ENCODE results near the gene PARD3B.

The PARD3B gene

GRCh38 chr2:205629091-205629776 lies 1084.0 kb downstream of the PARD3B start:
- no peaks in the 10 kb centered on the region for H3K9me3 ChIP-seq (replicated peaks; ENCODE audit: insufficient read depth, low read length)
- no peaks in the 10 kb centered on the region for H4K20me1 ChIP-seq (ENCODE audit: insufficient read depth, low read length)
- no peak overlapping the region for H3K9ac ChIP-seq (ENCODE audit: low read length)
- no peaks in the 10 kb centered on the region for H3K79me2 ChIP-seq (ENCODE audit: low read length)
- H3K27ac ChIP-seq (ENCODE audit: low read length) = no peak overlapping the region
- no peak overlapping the region for H3K4me2 ChIP-seq (ENCODE audit: low read depth, low read length)
- H3K4me1 ChIP-seq (ENCODE audit: low read length) = no peaks in the 10 kb centered on the region
- no peaks in the 10 kb centered on the region for H3F3A ChIP-seq (ENCODE audit: insufficient read depth, low read length)
- H3K9me2 ChIP-seq (replicated peaks; ENCODE audit: insufficient read depth, low read length) = no peaks in the 10 kb centered on the region
- TF ChIP-seq CTCF (IDR thresholded peaks at IDR 0.05; ENCODE audit: low read length) (no peak), EZH2 (optimal IDR thresholded peaks at IDR 0.05; ENCODE audit: low read depth, low read length) (no peak), EZH2phosphoT487 (IDR thresholded peaks at IDR 0.05; ENCODE audit: low read length) (no peak)
- no peaks in the 10 kb centered on the region for H3K27me3 ChIP-seq (replicated peaks; ENCODE audit: insufficient read depth, low read length)
- no peak overlapping the region for H2AFZ ChIP-seq (ENCODE audit: low read length)
- no peaks in the 10 kb centered on the region for H3K36me3 ChIP-seq (replicated peaks; ENCODE audit: insufficient read depth, low read length)
- DNase-seq = no peak
- H3K4me3 ChIP-seq (ENCODE audit: low read length) = no peak overlapping the region

- no peak overlapping the region for H3K9ac ChIP-seq (ENCODE audit: low read length)
- no peaks in the 10 kb centered on the region for H3K36me3 ChIP-seq (replicated peaks; ENCODE audit: insufficient read depth, low read length)
- no peak for TF ChIP-seq CTCF (IDR thresholded peaks at IDR 0.05; ENCODE audit: low read length)
- TF ChIP-seq EZH2 (optimal IDR thresholded peaks at IDR 0.05; ENCODE audit: low read depth, low read length) = no peak
- TF ChIP-seq EZH2phosphoT487 (IDR thresholded peaks at IDR 0.05; ENCODE audit: low read length) = no peak
- H3K9me3 ChIP-seq (replicated peaks; ENCODE audit: insufficient read depth, low read length) = no peaks in the 10 kb centered on the region
- no peaks in the 10 kb centered on the region for H4K20me1 ChIP-seq (ENCODE audit: insufficient read depth, low read length)
- H2AFZ ChIP-seq (ENCODE audit: low read length) = no peak overlapping the region
- no peak overlapping the region for H3K4me2 ChIP-seq (ENCODE audit: low read depth, low read length)
- H3K9me2 ChIP-seq (replicated peaks; ENCODE audit: insufficient read depth, low read length) = no peaks in the 10 kb centered on the region
- H3K27ac ChIP-seq (ENCODE audit: low read length) = no peak overlapping the region
- no peaks in the 10 kb centered on the region for H3K79me2 ChIP-seq (ENCODE audit: low read length)
- no peak overlapping the region for H3K4me3 ChIP-seq (ENCODE audit: low read length)
- no peaks in the 10 kb centered on the region for H3K27me3 ChIP-seq (replicated peaks; ENCODE audit: insufficient read depth, low read length)
- H3F3A ChIP-seq (ENCODE audit: insufficient read depth, low read length) = no peaks in the 10 kb centered on the region
- no peak for DNase-seq
- H3K4me1 ChIP-seq (ENCODE audit: low read length) = no peaks in the 10 kb centered on the region
These were observed 1088.7 kb downstream of the PARD3B start for GRCh38 chr2:205633994-205634393.

- Histone ChIP-seq H3K36me3 (replicated peaks; ENCODE audit: insufficient read depth, low read length) (no peaks in the 10 kb centered on the region), H3K9me2 (replicated peaks; ENCODE audit: insufficient read depth, low read length) (no peaks in the 10 kb centered on the region), H3K9ac (ENCODE audit: low read length) (no peak overlapping the region), H2AFZ (ENCODE audit: low read length) (no peak overlapping the region), H3K27me3 (replicated peaks; ENCODE audit: insufficient read depth, low read length) (no peaks in the 10 kb centered on the region), H3K9me3 (replicated peaks; ENCODE audit: insufficient read depth, low read length) (no peaks in the 10 kb centered on the region), H3K27ac (ENCODE audit: low read length) (no peak overlapping the region), H3K4me3 (ENCODE audit: low read length) (no peak overlapping the region), H3K4me2 (ENCODE audit: low read depth, low read length) (no peak overlapping the region), H4K20me1 (ENCODE audit: insufficient read depth, low read length) (no peaks in the 10 kb centered on the region), H3K4me1 (ENCODE audit: low read length) (no peaks in the 10 kb centered on the region), H3K79me2 (ENCODE audit: low read length) (no peaks in the 10 kb centered on the region), H3F3A (ENCODE audit: insufficient read depth, low read length) (no peaks in the 10 kb centered on the region)
- DNase-seq = no peak
- TF ChIP-seq EZH2phosphoT487 (IDR thresholded peaks at IDR 0.05; ENCODE audit: low read length) (no peak), EZH2 (optimal IDR thresholded peaks at IDR 0.05; ENCODE audit: low read depth, low read length) (no peak), CTCF (IDR thresholded peaks at IDR 0.05; ENCODE audit: low read length) (no peak)
These were observed 1091.5 kb downstream of the PARD3B start for GRCh38 chr2:205636549-205637319.

Data from MM.1S (cell line).